Posterior vena cava (tissue), 2 donors: ENCODE measurements around the gene TMEM35B. TPM values are rescaled to one million over a fixed set of nuclear protein-coding genes. Genes with fewer than 3 reads are reported as not detected.
A peak's percentile ranks its signal among the peaks of the same experiment; 100 is the strongest.
"Not testable (repeated sequence)": the region's sequence is repeated elsewhere in the genome, so short reads cannot be mapped to it uniquely, and the experiment has no call there.

Source experiments
- DNase-seq: peaks from one replicate; pipeline ENCODE4 v3.0.0-alpha.2; 2020; ENCODE audit warnings: low spot score
- intact Hi-C, 2 donors: fragments of 100-400 bp; cut with DNase I; formaldehyde crosslinking; loops; one replicate each; pipeline versions ENCODE4 v1.14.1 to v1.14.2; 2022 to 2023
- long read RNA-seq, 2 donors: library from polyadenylated mRNA; unstranded; transcript quantifications; one replicate each; pipeline ENCODE4 v2.0.0, GENCODE V29; 2020 to 2021
- total RNA-seq, 2 donors: library from RNA; stranded (reverse); fragmentation: NEBNext Ultra II Directional; extraction: Animal tissue kit (Norgen Biotek cat#: 25700); gene quantifications; one replicate each; pipeline ENCODE4 v1.2.1, GENCODE V29; 2021
- donor health status: DM: yes; HTN: yes; CAD: no.
- donor health status: DM: yes; HTN: yes; CAD: no.

The TMEM35B gene
- 10 to 100 TPM; 22.4 to 33.0 TPM for total RNA-seq
- long read RNA-seq, donor 1, transcript TMEM35B-201 (3 exons, 922 nt), result major isoform, 11 of 12 reads
- long read RNA-seq, donor 1, partial matches to known transcripts, result 0 of 12 reads
- long read RNA-seq, donor 1, other reads (novel, unspliced or antisense), result 1 of 12 reads
- long read RNA-seq, donor 2, transcript TMEM35B-201 (3 exons, 922 nt), result major isoform, 23 of 24 reads
- long read RNA-seq, donor 2, partial matches to known transcripts, result 1 of 24 reads
- long read RNA-seq, donor 2, other reads (novel, unspliced or antisense), result 0 of 24 reads

- intact Hi-C loops, result no loop called here
- DNase-seq, result peak; percentile 94
Measured at GRCh38 chr1:34984793-34985608, at the start of gene TMEM35B. TMEM35B (minus strand) TSS chr1:34985347; CDS start chr1:34985305, 42 bp downstream.

- DNase-seq, result no peak
- intact Hi-C loops, result no loop called here
Measured at GRCh38 chr1:35033346-35033745, 48.2 kb upstream of the TMEM35B start.

GRCh38 chr1:35032384-35032739, 47.2 kb upstream of the TMEM35B start:
- intact Hi-C loops, result no loop called here
- no peak for DNase-seq

- no peak for DNase-seq
Measured at GRCh38 chr1:35030756-35031446, 45.8 kb upstream of the TMEM35B start.

GRCh38 chr1:35030338-35030737, 45.2 kb upstream of the TMEM35B start:
- intact Hi-C loops, result no loop called here

More at GRCh38 chr1:35030756-35031446, 45.8 kb upstream of the TMEM35B start:
- intact Hi-C loops, result no loop called here

GRCh38 chr1:35029761-35030160, 44.6 kb upstream of the TMEM35B start:
- DNase-seq, result no peak
- intact Hi-C loops, result no loop called here

More at GRCh38 chr1:35030338-35030737, 45.2 kb upstream of the TMEM35B start:
- no peak for DNase-seq

- no peak for DNase-seq
- intact Hi-C loops, result no loop called here
Measured at GRCh38 chr1:35016406-35016805, 31.3 kb upstream of the TMEM35B start.

GRCh38 chr1:35014486-35014885, 29.3 kb upstream of the TMEM35B start:
- no peak for DNase-seq

GRCh38 chr1:35005711-35006110, 20.6 kb upstream of the TMEM35B start:
- intact Hi-C loops, result no loop called here
- DNase-seq, result no peak

More at GRCh38 chr1:35014486-35014885, 29.3 kb upstream of the TMEM35B start:
- intact Hi-C loops, result no loop called here

GRCh38 chr1:35001743-35002142, 16.6 kb upstream of the TMEM35B start:
- intact Hi-C loops, result no loop called here
- DNase-seq, result no peak

- intact Hi-C loops, result no loop called here
- DNase-seq, result no peak
Measured at GRCh38 chr1:34994878-34995277, 9.7 kb upstream of the TMEM35B start.

- intact Hi-C loops, result no loop called here
- DNase-seq, result no peak
Measured at GRCh38 chr1:34988581-34988980, 3.4 kb upstream of the TMEM35B start.

- DNase-seq, result no peak
- intact Hi-C loops, result no loop called here
Measured at GRCh38 chr1:34988147-34988546, 3.0 kb upstream of the TMEM35B start.

GRCh38 chr1:34987018-34987417, 1.9 kb upstream of the TMEM35B start:
- intact Hi-C loops, result no loop called here
- no peak for DNase-seq

- intact Hi-C loops, result not testable (repeated sequence)
Measured at GRCh38 chr1:34985609-34985904, 410 bp upstream of the TMEM35B start.

GRCh38 chr1:34984435-34984792, 733 bp downstream of the TMEM35B start:
- no peak for DNase-seq
- intact Hi-C loops, result no loop called here

More at GRCh38 chr1:34985609-34985904, 410 bp upstream of the TMEM35B start:
- DNase-seq, result not testable (repeated sequence)

GRCh38 chr1:34983700-34984355, 1.3 kb downstream of the TMEM35B start:
- intact Hi-C loops, result no loop called here
- no peak for DNase-seq

GRCh38 chr1:34982820-34983376, 2.2 kb downstream of the TMEM35B start:
- intact Hi-C loops, result no loop called here

GRCh38 chr1:34980715-34981114, 4.4 kb downstream of the TMEM35B start:
- intact Hi-C loops, result no loop called here

More at GRCh38 chr1:34982820-34983376, 2.2 kb downstream of the TMEM35B start:
- no peak for DNase-seq

More at GRCh38 chr1:34980715-34981114, 4.4 kb downstream of the TMEM35B start:
- DNase-seq, result no peak
